GM21423 (cell line): Measurements from ENCODE around the gene PDILT.

Source experiments
- ATAC-seq: cut with Tn5 transposase; IDR thresholded peaks from one replicate; pipeline ENCODE4 v1.9.1; 2021; ENCODE audit warnings: mild to moderate bottlenecking, moderate library complexity; ENCODE audit not compliant: unreplicated experiment

The PDILT gene

GRCh38 chr16:20402651-20403050, 1.9 kb downstream of the PDILT start:
- ATAC-seq: no peak

DNA sequence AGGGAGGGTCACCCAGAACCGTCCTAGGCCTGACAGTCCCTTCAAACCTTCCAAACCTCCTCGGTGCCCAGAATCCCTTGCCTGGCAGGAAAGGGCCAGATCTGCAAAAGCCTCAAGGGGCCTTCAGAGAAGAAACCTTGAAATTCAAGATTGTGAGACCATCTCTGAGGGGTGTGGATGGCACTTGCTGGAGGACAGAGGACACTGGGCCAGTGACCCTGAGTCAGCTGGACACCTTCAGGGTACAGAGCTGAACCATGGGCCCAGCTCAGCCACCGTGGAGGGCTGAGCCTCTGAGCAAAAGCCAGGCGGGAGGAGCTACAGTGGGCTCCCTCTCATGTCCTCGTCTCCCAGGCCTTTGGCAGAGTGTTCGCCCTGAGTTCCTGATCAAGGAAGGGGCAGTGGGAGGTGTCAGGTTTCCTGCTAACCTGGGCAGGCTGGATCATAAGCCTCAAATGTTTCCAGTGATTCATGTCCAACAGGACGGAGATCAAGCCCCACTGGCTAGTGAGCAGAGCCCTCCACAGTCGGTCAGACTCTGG, 3.0 kb downstream of the PDILT start:
- ATAC-seq: no peak

GRCh38 chr16:20401066-20401465, 3.5 kb downstream of the PDILT start:
- no peak for ATAC-seq

- no peak for ATAC-seq
These were observed 5.4 kb downstream of the PDILT start for GRCh38 chr16:20399185-20399584.

DNA sequence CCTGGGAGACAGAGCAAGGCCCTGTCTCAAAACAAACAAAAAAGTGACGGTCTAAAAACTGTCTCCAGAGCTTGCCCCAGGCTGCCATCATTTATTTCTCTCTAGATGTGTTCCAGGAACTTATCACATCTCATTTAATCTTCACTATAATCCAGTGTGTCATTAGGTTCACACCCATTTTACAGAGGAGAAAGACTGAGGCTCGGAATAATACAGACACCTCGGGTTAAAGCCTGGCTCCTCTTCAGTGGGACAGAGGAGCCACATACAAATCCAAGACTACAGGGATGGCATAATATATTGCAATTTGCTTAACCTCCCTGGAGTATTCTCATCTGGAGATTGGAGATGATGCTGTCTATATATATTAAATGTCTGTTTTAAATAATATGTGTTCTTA, 5.9 kb downstream of the PDILT start:
- ATAC-seq: no peak

- no peak for ATAC-seq
These were observed 7.0 kb downstream of the PDILT start for GRCh38 chr16:20397468-20398074.

GRCh38 chr16:20396846-20397467, 7.6 kb downstream of the PDILT start:
- ATAC-seq: no peak

GRCh38 chr16:20395946-20396345, 8.6 kb downstream of the PDILT start:
- ATAC-seq: no peak

DNA sequence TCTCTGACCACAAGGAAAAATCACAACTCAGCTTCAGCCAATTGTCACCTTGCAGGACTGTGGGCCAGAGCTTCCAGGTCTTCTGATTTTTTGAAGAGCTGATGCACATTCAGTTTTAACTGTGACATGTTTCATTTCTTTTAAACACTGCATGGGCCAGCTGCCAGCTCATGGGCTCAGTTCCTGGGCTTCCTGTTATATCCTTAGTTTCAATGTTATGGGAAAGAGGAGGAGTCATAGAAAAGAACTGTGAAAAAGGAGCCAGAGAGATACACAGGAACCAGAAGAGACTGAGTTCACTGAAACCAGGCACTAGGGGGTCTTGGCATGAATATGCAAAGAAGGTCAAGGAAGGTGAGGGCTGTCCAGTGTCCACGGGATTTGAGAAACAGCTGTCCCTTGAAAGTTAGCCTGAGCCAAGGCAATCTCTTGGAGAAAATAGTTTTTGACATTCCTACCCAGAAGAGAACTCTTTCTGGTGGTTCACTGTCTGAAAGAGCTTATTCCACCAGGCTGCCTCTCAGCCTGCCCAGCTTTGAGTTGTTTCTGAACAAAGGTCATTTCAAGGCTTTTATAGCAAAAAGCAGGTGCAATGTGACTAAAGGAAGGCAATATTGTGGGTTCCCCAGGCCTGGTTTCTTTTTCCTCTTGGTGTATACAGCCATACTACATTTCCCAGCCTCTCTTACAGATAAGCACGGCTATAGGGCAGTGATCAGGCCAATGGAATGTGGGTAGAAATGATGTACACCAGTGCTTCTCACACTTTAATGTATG, 10.5 kb downstream of the PDILT start:
- ATAC-seq: no peak

DNA sequence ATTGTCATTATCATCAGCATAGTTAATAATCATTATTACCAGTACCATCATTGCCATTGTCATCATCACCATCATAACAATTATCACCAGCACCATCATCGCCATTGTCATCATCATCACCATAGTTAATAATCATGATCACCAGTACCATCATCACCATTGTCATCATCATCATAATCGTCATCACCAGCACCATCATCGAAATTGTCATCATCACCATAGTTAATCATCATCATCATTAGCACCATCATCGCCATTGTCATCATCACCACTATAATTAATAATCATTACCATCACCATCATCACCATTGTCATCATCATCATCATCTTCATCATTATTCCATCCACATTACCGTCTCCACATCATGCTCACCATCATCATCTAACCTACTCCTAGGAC, 13.5 kb downstream of the PDILT start:
- no peak for ATAC-seq

- no peak for ATAC-seq
These were observed 15.7 kb downstream of the PDILT start for GRCh38 chr16:20388854-20389253.

GRCh38 chr16:20387978-20388377, 16.6 kb downstream of the PDILT start:
- no peak for ATAC-seq

- ATAC-seq: no peak
These were observed 18.4 kb downstream of the PDILT start for GRCh38 chr16:20385844-20386832.

GRCh38 chr16:20383106-20384029, 21.2 kb downstream of the PDILT start:
- peak; percentile 58 for ATAC-seq

- ATAC-seq: no peak
These were observed 22.2 kb downstream of the PDILT start for GRCh38 chr16:20382202-20382948.

- no peak for ATAC-seq
These were observed 23.8 kb downstream of the PDILT start for GRCh38 chr16:20380782-20381181.

DNA sequence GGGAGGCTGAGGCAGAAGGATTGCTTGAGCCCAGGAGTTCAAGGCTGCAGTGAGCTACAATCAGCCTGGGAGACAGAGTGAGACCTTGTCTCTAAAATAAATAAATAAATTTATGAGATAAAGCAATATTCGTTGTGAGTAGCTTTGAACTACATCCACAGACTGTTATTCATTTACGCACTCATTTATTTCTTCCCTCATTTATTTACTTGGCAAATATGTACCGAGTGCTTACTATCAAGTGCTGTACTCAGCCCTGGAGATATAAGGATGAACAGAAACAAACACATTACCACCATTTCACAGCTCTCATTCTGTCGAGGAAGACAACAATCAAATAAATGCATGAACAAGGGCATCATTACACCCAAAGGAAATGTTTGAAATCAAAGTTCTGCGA, 27.4 kb downstream of the PDILT start:
- no peak for ATAC-seq

DNA sequence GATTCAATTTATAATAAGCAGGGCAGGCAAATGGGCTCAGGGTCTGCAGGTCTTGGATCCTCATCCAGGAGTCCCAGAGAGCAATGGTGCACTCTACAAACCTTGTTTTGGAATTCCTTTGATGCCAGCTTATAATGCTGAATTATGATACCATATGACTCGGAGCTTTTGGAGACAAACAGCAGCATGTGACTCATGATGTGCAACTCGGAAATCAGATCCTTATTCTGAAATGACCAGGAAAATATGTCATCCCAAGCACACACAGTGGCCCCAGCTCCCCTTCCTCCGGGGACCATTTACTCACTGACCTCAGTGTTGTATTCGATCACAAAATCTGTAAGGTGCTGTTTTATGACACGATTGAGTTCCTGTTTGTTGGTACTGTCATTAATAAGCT, 31.8 kb downstream of the PDILT start:
- no peak for ATAC-seq

GRCh38 chr16:20369452-20370054, 35.0 kb downstream of the PDILT start:
- ATAC-seq: no peak
